ENCODE measurements around the gene LRRC37A.
"Not testable (repeated sequence)": the region's sequence is repeated elsewhere in the genome, so short reads cannot be mapped to it uniquely, and the experiment has no call there.

Gene LRRC37A

GRCh38 chr17:46286764-46287221 is 8.1 kb upstream of the LRRC37A start:
- TF ChIP-seq, protein P1, sequence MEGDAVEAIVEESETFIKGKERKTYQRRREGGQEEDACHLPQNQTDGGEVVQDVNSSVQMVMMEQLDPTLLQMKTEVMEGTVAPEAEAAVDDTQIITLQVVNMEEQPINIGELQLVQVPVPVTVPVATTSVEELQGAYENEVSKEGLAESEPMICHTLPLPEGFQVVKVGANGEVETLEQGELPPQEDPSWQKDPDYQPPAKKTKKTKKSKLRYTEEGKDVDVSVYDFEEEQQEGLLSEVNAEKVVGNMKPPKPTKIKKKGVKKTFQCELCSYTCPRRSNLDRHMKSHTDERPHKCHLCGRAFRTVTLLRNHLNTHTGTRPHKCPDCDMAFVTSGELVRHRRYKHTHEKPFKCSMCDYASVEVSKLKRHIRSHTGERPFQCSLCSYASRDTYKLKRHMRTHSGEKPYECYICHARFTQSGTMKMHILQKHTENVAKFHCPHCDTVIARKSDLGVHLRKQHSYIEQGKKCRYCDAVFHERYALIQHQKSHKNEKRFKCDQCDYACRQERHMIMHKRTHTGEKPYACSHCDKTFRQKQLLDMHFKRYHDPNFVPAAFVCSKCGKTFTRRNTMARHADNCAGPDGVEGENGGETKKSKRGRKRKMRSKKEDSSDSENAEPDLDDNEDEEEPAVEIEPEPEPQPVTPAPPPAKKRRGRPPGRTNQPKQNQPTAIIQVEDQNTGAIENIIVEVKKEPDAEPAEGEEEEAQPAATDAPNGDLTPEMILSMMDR (IDR thresholded peaks at IDR 0.05; ENCODE audit: low read depth, low read length), result peak; percentile 49
- not testable (repeated sequence) for DNase-seq (ENCODE audit: extremely low read depth, low read depth)

DNA sequence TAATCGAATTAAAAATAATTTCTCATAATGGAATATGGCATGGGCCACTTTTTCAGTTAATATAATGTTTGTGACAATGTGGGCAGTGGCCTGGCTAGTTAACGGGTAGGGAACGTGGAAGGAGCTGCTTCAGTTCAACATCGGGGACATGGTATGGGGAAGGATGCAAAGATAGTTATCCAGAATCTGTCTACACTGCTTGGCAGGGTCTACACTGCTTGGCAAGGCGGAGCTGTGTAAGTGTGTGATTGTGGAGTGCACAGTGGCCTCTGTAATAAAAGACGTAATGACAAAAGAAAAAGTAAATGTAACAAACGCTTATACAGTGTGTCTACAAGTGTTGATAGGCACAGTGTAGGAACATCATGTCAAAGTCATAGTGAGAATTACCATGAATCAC is 7.3 kb upstream of the LRRC37A start:
- not testable (repeated sequence) for DNase-seq (ENCODE audit: extremely low read depth, low read depth)

DNA sequence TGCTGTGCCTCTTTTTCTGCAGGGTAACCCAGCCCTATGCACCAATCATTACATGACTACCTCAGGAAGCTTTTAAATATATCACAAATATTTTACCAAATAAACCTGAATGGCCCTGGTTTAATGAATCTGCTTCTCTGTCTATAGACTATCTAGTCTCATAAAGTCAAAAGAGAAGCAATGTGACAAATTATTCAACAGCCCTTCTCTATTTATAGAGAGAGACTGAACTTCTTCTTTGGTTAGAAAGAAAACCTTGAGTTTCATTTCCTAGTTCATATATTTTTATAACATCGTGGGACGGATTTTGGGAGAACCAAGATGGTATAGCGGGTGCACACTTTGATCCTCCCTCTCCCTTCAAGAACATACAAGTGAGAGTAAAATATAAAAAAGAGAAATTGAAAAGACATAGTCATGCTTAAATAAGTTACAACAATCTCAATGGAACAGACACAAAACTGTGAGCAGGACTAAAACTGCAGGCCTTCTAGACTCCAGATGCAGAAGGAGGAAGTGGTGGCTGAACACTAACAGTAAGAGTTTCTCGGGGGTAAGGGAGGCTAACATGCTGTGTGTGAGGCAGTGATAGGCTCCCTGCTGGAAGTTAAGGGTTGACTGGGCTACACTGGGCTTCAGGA is 3.9 kb upstream of the LRRC37A start:
- DNase-seq (ENCODE audit: extremely low read depth, low read depth), result not testable (repeated sequence)

GRCh38 chr17:46291618-46292017 is 3.3 kb upstream of the LRRC37A start:
- DNase-seq (ENCODE audit: extremely low read depth, low read depth), result not testable (repeated sequence)

- DNase-seq (ENCODE audit: extremely low read depth, low read depth), result not testable (repeated sequence)
Observed at GRCh38 chr17:46341220-46341619, 46.3 kb downstream of the LRRC37A start.

- DNase-seq (ENCODE audit: extremely low read depth, low read depth), result not testable (repeated sequence)
Observed at GRCh38 chr17:46342131-46342530, 47.2 kb downstream of the LRRC37A start.

- not testable (repeated sequence) for DNase-seq (ENCODE audit: extremely low read depth, low read depth)
Observed at GRCh38 chr17:46348345-46348744, 53.4 kb downstream of the LRRC37A start.

DNA sequence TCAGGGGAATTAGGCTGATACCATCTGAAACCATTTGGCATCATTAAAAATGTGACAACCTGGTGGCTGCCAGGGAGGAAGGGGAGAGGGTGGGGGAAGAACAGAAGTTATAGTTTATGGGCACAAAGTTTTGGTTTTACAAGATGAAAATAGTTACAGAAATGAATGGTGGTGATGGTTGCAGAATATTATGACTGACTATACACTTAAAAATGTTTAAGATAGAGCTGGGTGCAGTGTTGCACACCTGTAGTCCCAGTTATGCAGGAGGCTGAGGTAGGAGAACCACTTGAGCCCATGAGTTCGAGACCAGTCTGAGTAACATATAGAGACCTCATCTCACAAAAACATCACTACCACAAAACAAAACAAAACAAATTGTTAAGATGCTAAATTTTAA is 54.1 kb downstream of the LRRC37A start:
- DNase-seq (ENCODE audit: extremely low read depth, low read depth), result not testable (repeated sequence)

DNA sequence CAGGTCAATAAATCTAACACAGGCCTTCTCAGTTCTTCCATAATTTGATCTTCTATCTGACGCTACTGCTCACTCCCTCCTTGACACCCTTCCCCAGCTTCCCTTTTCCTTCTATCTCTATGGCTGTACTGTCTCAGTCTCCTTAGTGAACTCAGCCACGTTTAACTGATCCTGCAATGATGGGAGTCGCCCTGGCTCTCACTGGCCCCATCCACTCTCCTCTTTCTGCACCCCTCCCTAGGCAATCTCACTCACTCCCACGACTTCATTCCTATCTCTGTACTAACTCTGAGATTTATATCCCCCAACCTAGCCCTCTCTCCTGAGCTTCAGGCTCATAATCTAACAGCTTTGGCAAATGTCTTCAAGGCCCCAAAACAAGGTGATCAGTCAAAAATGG is 58.9 kb downstream of the LRRC37A start:
- not testable (repeated sequence) for DNase-seq (ENCODE audit: extremely low read depth, low read depth)

- not testable (repeated sequence) for DNase-seq (ENCODE audit: extremely low read depth, low read depth)
Observed at GRCh38 chr17:46361145-46361735, 66.3 kb downstream of the LRRC37A start.

DNA sequence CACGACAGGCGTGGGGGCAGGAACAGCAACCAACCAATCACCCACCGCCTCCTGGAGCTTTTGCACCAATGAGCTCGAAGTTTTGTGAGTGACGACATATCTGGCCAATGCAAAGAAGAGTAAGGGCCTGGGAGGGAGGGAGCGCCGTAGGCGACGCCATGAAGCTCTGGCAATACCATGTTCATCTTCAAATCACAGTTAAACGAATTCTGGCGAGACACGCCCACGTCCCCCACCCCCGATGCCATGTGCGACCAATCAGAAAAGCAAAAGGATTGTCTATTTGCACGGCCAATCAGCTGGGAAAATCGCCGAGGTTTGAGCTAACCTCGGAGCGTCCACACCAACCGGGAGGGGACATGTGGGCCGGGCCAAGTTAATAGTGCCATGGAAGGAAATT is 66.8 kb downstream of the LRRC37A start, which contains the start of gene ARL17B:
Gene ARL17B (minus strand): TSS at position 12 of the 400 bp plus-strand sequence. CDS start 3,369 bp downstream, outside the sequence.
- not testable (repeated sequence) for DNase-seq (ENCODE audit: extremely low read depth, low read depth)

- not testable (repeated sequence) for DNase-seq (ENCODE audit: extremely low read depth, low read depth)
Observed at GRCh38 chr17:46367520-46367919, 72.6 kb downstream of the LRRC37A start.

DNA sequence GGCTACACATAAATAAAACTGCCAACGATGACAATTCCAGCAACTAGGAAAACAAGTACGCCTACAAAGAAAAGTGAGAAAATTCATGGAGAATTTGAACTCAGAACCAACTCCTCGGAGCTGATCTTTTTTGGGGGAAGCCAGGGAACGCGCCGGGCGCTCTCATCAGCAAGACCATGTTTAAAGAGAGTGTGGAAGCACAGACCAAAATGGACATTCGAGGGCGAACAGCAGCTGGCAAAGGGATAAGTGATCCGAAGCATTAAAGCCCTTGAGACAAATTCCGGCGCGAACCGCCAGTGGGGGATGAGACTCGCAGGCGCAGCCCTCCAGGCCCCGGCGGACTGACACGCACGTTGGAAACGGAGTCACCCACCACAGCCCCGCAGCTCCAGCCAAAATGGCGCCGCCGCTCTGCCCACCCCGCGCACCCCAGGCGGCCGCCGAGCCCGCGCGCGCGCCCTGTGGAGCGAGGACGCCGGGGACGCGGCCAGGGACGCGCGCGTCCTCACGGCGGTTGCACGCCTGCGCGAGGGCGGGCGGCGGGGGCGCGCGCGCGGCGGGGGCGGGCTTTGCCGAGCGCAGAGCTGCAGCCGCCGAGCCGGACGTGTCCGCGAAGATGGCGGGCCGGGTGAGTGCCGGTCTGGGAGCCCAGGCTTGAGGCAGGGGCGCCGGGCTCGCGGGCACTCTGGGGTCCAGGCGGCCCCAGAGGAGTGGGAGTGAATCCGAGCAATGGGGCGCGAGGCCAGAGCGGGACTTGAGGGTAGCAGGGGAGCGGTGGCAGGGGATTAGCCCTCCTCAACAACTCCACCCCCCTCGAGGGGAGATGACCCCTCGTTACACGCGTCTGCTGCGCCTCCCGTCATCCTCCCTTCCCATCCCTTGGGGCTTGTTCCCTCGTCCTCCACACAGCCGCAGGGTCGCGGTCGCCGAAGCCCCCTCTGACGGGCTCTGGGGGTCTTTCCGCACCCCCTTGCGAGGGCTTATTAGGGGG is 77.6 kb downstream of the LRRC37A start:
- DNase-seq (ENCODE audit: extremely low read depth, low read depth), result not testable (repeated sequence)

DNA sequence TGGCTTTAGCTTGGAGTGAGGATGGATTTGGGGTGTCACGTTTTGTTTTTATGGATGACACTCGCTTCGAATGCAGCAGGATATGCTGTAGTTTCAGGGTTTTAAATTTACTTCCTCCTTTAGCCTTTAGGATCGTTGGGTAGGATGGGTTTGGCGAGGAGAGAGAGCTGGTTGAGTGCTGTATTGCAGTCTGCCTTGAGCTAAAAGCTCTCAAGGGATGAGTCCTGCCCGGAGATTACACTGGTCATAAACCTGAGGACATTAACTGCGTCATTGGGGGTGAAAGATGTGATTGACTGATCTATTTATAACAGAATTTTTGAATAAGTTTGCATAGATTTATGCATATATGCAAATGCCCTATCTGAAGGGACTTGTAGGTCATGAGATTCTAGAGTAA is 78.5 kb downstream of the LRRC37A start:
- not testable (repeated sequence) for DNase-seq (ENCODE audit: extremely low read depth, low read depth)

DNA sequence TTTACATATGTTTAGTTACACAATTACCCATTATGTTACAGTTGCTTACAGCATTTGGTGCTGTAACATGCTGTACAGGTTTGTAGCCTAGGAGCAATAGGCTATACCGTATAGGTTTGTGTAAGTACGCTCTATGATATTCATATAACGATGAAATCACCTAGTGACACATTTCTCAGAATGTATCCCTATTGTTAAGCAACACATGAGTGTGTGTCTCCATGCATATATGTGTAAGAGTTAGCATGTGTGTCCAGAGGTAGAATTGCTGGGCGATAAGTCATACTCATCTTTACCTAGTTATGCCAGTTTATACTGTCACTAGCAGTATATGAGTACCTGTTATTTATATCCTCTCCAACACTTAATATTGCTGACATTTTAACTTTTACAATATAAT is 88.2 kb downstream of the LRRC37A start:
- DNase-seq (ENCODE audit: extremely low read depth, low read depth), result not testable (repeated sequence)

DNA sequence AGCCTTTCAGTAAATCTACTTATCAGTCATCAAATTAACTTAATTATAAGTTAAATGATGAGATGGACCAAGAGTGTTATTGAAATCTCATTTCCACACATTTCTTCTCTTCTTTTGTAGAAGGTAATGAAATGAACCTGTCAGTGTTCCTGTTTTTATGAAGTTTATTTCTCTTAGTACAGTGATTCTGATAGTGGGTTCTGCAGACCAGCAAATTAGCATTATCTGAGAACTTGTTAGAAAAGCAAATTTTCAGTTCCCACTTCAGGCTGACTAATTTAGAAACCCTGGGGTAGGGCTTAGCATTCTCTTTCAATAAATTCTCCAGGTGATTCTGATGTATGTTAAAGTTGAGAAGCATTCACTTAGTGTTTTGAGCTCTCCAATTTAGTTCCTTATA is 90.6 kb downstream of the LRRC37A start:
- not testable (repeated sequence) for DNase-seq (ENCODE audit: extremely low read depth, low read depth)

All from AG09319 (cell line).